ENCODE results near the gene LIMS2. TPM values are rescaled to one million over a fixed set of nuclear protein-coding genes. Genes with fewer than 3 reads are reported as not detected.

Gene LIMS2
- total and polyA plus RNA-seq, 2 of the 8 experiments (the other 6 are each of a cell fraction or from before 2014, with no cell fraction given), result 3.3 to 4.8 TPM

DNA sequence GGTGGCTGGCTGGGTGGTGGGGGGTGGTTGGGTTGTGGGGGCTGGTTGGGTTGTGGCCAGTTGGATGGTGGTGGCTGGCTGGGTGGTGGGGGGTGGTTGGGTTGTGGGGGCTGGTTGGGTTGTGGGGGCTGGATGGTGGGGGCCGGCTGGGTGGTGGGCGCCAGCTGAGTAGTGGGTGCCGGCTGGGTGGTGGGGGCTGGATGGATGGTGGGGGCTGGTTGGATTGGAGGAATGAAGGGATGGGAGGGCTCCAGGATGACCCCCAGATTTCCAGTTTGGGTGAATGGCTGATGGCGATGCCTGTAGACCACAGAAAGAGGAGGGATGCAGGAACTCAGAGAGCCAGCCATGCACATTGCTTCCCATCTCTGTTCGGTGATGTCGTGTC lies 56.1 kb downstream of the LIMS2 start:
- no peaks in the 10 kb centered on the region for H3K79me2 ChIP-seq (ENCODE audit: control insufficient read depth in 1 of 2, insufficient read depth in 2 of 2, low read length in 2 of 2)
- H3K36me3 ChIP-seq (ENCODE audit: control insufficient read depth in 2 of 4, insufficient read depth in 4 of 4, low read length in 3 of 4), result no peaks in the 10 kb centered on the region
- H3K27me3 ChIP-seq (replicated peaks in 1 of 4; ENCODE audit: control insufficient read depth in 3 of 4, extremely low read depth in 1 of 4, insufficient read depth in 3 of 4, low read length in 3 of 4), result no peaks in the 10 kb centered on the region
- H3K18ac ChIP-seq (ENCODE audit: extremely low read depth, low read length), result no peak overlapping the region
- no peak overlapping the region for H4K91ac ChIP-seq (replicated peaks; ENCODE audit: insufficient read length, low read length)
- ChIA-PET POLR2A (ENCODE audit: partially characterized antibody) (no interaction called here), CTCF (ENCODE audit: partially characterized antibody) (no interaction called here)
- H3K56ac ChIP-seq (replicated peaks; ENCODE audit: insufficient read length, low read depth, low read length), result no peak overlapping the region
- H3K27ac ChIP-seq (ENCODE audit: low read depth, low read length), result no peak overlapping the region
- TF ChIP-seq PHF8 (conservative IDR thresholded peaks at IDR 0.05; ENCODE audit: low read depth, low read length) (no peak), RBBP5 (IDR thresholded peaks at IDR 0.05; ENCODE audit: borderline replicate concordance, low read depth, low read length) (no peak), CBX5 (IDR thresholded peaks at IDR 0.05; ENCODE audit: low read depth, low read length) (no peak), EP300 (IDR thresholded peaks at IDR 0.05; ENCODE audit: borderline replicate concordance in 1 of 2, low read depth in 2 of 2, low read length in 2 of 2) (no peak), TAF1 (IDR thresholded peaks at IDR 0.05; ENCODE audit: low read depth, low read length) (no peak), SIN3A (conservative IDR thresholded peaks at IDR 0.05 in 1 of 2, IDR thresholded peaks at IDR 0.05 in 1 of 2; ENCODE audit: low read depth in 1 of 2, low read length in 2 of 2) (no peak), ASH2L (IDR thresholded peaks at IDR 0.05; ENCODE audit: low read length) (no peak), TEAD4 (IDR thresholded peaks at IDR 0.05; ENCODE audit: low read depth, low read length) (no peak), SP4 (IDR thresholded peaks at IDR 0.05; ENCODE audit: low read length) (no peak), SIRT6 (IDR thresholded peaks at IDR 0.05; ENCODE audit: low read length) (no peak), CHD1 (IDR thresholded peaks at IDR 0.05; ENCODE audit: low read depth, low read length) (no peak), POU5F1 (IDR thresholded peaks at IDR 0.05; ENCODE audit: low read depth, low read length) (no peak), JUN (IDR thresholded peaks at IDR 0.05; ENCODE audit: low read depth, low read length) (no peak)
- H3K23me2 ChIP-seq (ENCODE audit: low read depth, low read length), result no peaks in the 10 kb centered on the region
- no peak overlapping the region for H3K9ac ChIP-seq (replicated peaks in 1 of 4; ENCODE audit: extremely low read depth in 1 of 4, low read depth in 3 of 4, low read length in 3 of 4)
- H2BK15ac ChIP-seq (ENCODE audit: low read length), result no peak overlapping the region
- no peaks in the 10 kb centered on the region for H3K9me3 ChIP-seq (ENCODE audit: insufficient read depth in 2 of 2, low read depth in 1 of 2, low read length in 1 of 2)
- H3K4me3 ChIP-seq (ENCODE audit: extremely low read depth in 1 of 4, insufficient read depth in 2 of 4, low read depth in 3 of 4, low read length in 4 of 4), result no peak overlapping the region
- no peak overlapping the region for H2BK5ac ChIP-seq (ENCODE audit: low read depth, low read length)
- H2AK5ac ChIP-seq (ENCODE audit: low read depth, low read length), result no peak overlapping the region
- no peak overlapping the region for H4K5ac ChIP-seq (ENCODE audit: insufficient read length, low read depth, low read length)
- no peak overlapping the region for H2BK12ac ChIP-seq (ENCODE audit: low read depth, low read length)
- no peak overlapping the region for H3K23ac ChIP-seq (ENCODE audit: insufficient read length)
- no peaks in the 10 kb centered on the region for H3K4me1 ChIP-seq (replicated peaks in 1 of 4; ENCODE audit: control insufficient read depth in 3 of 4, insufficient read depth in 4 of 4, low read length in 3 of 4)
- no peak overlapping the region for H4K8ac ChIP-seq (ENCODE audit: extremely low read depth, insufficient read depth, low read length)
- H3K4ac ChIP-seq (replicated peaks; ENCODE audit: insufficient read length, low read depth, low read length), result no peak overlapping the region
- H3K79me1 ChIP-seq (ENCODE audit: low read depth, low read length), result no peaks in the 10 kb centered on the region
- no peak for DNase-seq (ENCODE audit: low read depth in 1 of 2, low spot score in 2 of 2)
- no peak for FAIRE-seq
- whole genome bisulfite sequencing, 2 experiments (ENCODE audit: extremely low coverage in 1 of 2, insufficient coverage in 1 of 2, insufficient read length in 1 of 2, insufficient replicate concordance in 2 of 2, low coverage in 1 of 2, low lambda C conversion rate in 2 of 2, missing lambda C conversion rate in 1 of 2), result 100% methylated on average over 1 of the region's 6 CpGs; no CpG with 5 or more reads in 1 of the 2 experiments
- no peak overlapping the region for H3K4me2 ChIP-seq (ENCODE audit: insufficient read depth in 1 of 2, low read depth in 2 of 2, low read length in 2 of 2)
- H4K20me1 ChIP-seq (replicated peaks in 1 of 2; ENCODE audit: control insufficient read depth in 1 of 2, insufficient read depth in 2 of 2, low read length in 2 of 2), result no peaks in the 10 kb centered on the region
- no peak overlapping the region for H3K14ac ChIP-seq (ENCODE audit: insufficient read length)
- no peak overlapping the region for H2BK120ac ChIP-seq (replicated peaks; ENCODE audit: low read depth, low read length)
- H2BK20ac ChIP-seq (ENCODE audit: low read length), result no peak overlapping the region
- H2AFZ ChIP-seq (ENCODE audit: low read length), result no peak overlapping the region
